IMR-90 (cell line): ENCODE measurements around the gene ANTXR1.

Experiments used
- CHD1 ChIP-seq: IDR thresholded peaks from 2 replicates; pipeline ENCODE4 v1.6.1; 2012; ENCODE audit warnings: low read depth, low read length, improper control_type of control experiment
- CTCF ChIP-seq: conservative IDR thresholded peaks from 2 replicates; pipeline ENCODE4 v1.5.1; 2012; ENCODE audit warnings: mild to moderate bottlenecking, low read depth, low read length, improper control_type of control experiment
- MAFK ChIP-seq: IDR thresholded peaks from 2 replicates; pipeline ENCODE4 v1.6.1; 2012; ENCODE audit warnings: low read depth, low read length, improper control_type of control experiment
- POLR2A ChIP-seq: IDR thresholded peaks from 2 replicates; pipeline ENCODE4 v1.6.1; 2012; ENCODE audit warnings: mild to moderate bottlenecking, low read depth, low read length
- RAD21 ChIP-seq: IDR thresholded peaks from 2 replicates; pipeline ENCODE4 v1.6.1; 2012; ENCODE audit warnings: low read length, improper control_type of control experiment
- RCOR1 ChIP-seq: IDR thresholded peaks from 2 replicates; pipeline ENCODE4 v1.6.1; 2012; ENCODE audit warnings: mild to moderate bottlenecking, low read length, improper control_type of control experiment; ENCODE audit not compliant: insufficient replicate concordance
- RFX5 ChIP-seq: IDR thresholded peaks from 2 replicates; pipeline ENCODE4 v1.8.0; 2012; ENCODE audit warnings: low read depth, mild to moderate bottlenecking, low read length, moderate library complexity
- SMC3 ChIP-seq: fragments of 150-350 bp; IDR thresholded peaks from 2 replicates; pipeline ENCODE4 v1.6.1; 2016; ENCODE audit warnings: low read depth, mild to moderate bottlenecking, antibody characterized with exemption, low read length, moderate library complexity
- TF ChIP-seq, protein P1 (sequence below): fragments of 150-350 bp; IDR thresholded peaks from 2 replicates; pipeline ENCODE4 v1.6.1; 2017; ENCODE audit warnings: mild to moderate bottlenecking, antibody characterized with exemption, low read length, low read depth

DNA sequence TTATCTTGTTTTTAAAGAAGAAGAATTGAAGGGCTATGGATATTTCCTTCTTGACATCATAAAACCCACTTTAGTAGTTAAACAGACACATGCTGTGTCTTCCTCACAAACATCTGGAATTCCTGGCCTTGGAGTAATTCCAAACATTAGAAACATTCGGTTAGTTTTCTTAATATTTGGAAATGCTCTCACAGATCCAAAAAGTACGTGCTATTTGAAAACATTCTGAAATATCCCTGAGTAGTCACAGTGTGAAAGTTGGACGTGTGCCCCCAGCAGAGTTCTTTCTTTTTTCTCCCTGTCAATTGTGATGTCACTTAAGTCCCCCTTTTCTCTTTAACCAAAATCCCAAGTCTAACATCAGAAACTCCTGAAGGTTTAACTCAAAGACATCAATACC is 91.3 kb downstream of the ANTXR1 start:
- TF ChIP-seq CTCF = no peak
- TF ChIP-seq POLR2A = no peak
- TF ChIP-seq RAD21 = no peak
- TF ChIP-seq, protein P1, sequence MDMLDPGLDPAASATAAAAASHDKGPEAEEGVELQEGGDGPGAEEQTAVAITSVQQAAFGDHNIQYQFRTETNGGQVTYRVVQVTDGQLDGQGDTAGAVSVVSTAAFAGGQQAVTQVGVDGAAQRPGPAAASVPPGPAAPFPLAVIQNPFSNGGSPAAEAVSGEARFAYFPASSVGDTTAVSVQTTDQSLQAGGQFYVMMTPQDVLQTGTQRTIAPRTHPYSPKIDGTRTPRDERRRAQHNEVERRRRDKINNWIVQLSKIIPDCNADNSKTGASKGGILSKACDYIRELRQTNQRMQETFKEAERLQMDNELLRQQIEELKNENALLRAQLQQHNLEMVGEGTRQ = no peak
- no peak for TF ChIP-seq SMC3
- TF ChIP-seq RCOR1 = no peak
- no peak for TF ChIP-seq CHD1
- no peak for TF ChIP-seq MAFK
- TF ChIP-seq RFX5 = no peak
